Left hindlimb (tissue), 1 donor: ENCODE data around the gene CADM2.

Source experiments
- DNase-seq: peaks from one replicate; pipeline ENCODE4 v3.0.0-alpha.2; 2018

CADM2 gene

DNA sequence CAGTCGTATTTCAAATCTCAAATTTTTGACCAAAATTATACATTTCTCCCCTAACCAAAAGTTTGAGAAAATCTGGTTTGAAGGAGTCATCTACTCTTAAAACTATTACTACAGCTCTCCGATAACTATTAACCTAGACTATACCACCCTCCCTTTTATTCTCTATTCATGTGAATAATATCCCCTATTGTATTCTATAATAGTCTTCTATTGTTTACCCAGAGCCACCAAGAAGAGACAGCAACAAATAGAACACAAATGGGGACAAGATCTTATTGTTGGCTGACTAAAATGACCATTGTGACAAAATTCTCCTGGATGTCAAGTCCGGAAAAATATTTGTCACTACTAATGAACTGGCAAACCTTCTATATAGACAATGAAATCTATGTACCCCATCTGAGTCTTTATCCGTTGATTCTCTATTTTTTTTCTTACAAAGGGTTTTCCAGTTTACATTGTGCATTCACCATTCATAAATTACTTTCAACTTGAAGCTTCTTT, 618.0 kb downstream of the CADM2 start:
- no peak for DNase-seq

DNA sequence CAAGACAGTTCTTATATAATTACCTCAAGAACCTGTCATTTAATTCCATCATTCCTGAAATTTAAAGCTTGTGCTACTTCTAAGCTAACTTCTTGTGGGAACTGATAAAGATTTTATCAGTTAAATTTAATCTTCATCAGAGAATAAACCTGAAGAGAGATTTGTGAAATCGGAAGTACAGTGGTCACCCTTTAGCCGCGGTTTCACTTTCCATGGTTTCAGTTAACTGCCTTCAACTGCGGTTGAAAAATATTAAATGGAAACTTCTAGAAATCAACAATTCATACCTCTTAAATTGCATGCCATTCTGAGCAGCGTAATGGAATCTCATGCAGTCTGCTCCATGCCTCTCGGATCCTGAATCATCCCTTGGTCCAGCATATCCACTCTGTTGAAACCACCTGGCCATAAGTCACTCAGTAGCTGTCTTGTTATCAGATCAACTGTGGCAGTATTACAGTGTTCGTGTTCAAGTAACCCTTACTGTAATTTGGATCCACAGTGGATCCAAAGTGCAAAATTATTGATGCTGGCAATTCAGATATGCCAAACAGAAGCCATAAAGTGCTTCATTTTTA, 626.1 kb downstream of the CADM2 start:
- no peak for DNase-seq

DNA sequence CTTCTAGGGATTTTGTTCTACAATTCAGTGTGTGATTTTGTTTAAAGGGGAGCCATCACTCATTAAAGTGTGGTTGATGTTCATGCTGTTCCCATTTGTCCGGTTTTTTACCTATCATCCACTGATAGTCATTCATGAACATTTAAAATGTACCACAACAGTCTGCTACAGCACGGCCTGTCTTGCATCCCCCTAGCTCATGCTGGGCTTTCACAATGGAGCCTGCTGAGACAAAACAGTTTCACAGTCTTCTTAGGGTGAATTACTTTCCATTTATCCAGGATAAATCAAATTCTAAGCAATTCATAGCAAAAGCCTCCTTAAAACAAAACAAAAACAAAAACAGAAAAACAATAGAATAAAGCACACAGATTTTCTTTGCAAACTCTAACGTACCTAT, 627.2 kb downstream of the CADM2 start:
- DNase-seq: no peak

DNA sequence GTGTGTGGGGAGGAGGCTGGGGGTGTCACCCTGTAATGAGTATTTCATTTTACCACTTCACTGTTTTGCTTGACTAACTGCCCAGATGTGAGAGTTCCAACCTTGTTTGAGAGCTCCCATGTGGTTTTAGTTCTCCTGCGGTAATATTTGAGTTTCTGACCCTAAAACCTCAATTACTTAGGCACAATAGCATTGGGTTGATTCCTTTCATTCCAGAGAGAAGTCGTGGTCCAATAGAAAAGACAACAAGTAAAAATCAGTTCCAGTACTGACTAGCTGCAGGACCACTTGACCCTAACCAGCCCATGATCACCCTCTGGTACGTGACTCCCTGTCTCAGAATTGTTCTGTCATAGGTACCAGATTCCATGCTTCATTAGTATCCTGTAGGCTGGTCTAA, 630.4 kb downstream of the CADM2 start:
- no peak for DNase-seq

DNA sequence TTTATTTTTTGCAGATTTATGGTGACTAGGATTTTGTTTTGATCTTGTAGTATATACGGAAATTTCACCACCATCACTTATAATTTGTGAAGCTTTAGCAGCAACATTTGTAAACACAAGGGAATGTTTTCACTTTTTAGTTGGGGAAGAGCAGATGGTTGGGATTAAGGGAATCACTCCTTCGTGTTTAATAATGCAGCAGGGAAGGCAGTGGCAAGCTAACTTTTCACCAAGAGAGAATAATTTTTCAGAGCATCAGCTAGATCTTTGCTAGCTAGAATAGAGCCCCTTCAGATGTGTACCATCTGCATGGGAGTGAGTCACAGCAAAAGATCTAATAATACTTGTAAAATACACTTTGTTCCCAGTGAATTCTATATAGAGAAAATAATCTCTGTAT, 632.7 kb downstream of the CADM2 start:
- DNase-seq: no peak

DNA sequence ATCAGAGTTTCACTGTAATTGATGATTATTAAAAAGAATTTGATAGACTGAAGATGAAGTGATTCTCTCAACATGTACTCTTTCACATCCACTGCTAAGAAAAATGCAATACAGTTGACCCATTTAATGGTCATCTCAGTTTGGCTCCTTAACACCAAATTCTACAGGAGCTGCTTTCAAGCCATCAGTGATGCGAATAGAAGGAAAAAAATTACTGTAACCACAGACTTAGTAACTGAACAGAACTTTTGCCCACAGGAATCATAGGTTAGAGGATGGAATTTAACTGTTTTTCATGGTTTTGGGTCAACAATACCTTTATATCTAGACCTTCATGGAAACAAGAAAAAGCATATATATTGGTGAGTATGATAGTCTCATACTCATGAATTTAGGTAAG, 633.5 kb downstream of the CADM2 start:
- no peak for DNase-seq

DNA sequence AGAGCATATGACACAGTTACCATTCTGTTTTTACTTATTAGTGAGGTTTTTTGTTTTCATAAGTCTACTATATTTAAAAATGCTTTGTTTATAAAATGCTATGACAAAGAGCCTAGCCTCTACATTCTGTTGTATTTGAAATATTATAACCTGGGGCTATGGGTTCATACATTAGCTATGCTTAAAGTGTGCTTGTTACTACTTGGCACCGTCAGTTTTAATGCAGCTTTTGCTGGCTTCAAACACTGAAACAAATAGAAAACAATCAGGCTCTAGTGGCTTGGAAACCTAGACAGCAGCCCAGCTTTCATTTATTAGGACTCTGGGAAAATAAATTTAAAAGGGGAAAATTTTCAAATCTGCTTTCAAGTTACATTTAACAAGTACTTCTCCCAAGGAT, 635.9 kb downstream of the CADM2 start:
- DNase-seq: no peak

DNA sequence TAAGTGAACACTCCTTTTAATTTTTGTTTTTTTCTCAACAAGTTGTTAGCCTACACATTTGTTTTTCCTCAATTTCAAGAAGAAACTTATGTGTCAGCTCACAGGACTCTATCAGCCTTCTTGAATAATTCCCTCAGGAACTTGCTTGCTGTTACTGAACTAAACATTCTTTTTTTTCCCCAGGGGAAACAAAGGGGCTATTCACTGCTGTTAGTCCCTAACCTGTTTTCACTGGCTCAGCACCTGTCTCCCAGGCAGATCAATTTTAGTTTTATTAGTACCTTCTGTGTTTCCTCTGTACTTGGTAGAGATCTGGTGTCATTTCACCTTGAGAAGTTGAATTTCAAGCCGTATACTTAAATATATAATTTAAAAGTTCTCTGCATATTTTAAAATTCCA, 644.6 kb downstream of the CADM2 start:
- no peak for DNase-seq

DNA sequence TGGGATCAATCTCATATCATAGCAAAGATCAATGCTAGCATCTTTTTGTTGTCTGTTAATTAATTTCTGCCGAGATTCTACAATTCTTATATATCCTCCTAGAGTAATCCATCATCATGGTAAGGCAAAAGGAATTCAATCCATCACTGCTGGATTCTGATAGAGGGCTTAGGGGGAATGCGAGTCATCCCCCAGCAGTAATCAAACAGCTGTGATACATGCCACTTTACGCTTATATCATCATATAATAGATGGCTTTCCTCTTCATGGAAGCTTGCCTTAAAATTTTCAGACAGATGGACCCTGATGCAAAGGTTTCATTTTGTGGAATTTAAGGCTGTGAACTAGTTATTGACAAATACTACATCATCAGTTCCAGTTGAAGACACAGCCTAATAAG, 645.9 kb downstream of the CADM2 start:
- DNase-seq: no peak

DNA sequence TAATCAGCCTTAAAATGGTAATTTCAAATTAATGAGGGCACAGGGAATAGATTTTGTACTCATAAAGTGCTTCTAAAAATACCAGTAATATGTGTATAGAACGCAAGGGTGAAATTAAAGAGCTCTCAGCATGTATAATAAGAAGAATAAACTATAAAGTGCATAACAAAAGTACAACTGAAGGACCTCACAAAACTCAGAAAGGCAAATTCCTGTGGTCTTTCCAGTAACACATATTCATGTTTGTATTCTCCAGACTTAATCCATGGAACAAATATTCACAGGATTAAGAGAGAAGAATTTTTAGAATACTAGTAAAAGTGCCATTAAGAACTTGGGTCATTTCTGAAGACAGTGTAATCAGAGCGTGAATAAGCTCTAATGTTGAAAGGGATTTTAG, 646.3 kb downstream of the CADM2 start:
- no peak for DNase-seq

DNA sequence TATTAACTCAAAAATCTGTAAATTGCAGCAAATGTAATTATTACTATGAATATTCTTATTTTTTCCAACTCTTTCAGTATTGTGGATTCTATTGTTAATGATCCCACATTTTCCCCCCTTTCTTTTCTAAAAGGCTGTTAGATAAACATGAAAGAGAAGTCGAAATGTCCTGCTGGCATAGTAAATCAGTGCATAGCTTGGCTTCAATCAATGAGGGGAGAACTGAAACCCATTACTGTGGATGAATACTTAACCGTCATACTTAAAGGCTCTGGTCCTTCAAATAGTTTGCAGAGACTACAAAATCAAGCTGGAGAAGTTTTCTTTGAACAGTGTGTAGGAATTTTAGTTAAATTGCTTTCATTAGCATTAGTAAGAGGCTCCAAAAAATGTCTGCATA, 667.9 kb downstream of the CADM2 start:
- DNase-seq: no peak

DNA sequence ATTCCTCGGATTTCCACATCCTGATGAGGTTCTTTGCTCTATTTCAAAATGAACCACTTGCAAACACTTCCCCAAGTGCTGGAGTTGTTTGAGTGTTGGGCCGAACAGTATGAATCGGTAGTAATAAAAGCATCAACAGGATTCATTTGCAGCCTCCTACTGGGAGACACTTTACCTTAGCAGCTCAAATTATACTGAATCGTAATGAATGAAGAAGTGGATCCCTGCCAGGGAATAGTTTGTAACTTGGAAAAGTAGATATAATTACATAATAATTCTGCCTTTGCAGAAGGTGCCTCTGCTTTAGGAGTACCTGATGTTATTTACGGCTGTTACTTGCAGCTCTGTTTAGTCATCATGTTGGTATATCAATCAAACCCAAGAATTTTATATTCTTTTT, 669.1 kb downstream of the CADM2 start:
- no peak for DNase-seq

DNA sequence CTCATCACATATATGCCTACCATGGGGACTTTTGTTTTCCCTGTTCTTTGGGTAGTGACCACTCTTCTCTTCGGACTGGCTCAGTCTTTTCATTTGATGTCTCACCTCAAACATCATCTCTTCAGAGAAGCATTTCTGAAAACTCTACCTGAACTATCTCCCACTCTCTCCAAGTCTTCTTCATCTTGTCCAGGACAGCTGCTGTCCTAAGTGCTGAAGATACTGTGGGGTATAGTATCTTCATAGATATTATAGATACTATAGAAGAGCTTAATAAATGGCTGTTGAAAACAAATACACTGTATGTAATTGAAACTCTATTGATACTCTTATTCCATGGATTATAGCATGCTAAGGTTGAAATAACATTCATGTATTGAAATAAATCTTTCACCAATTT, 672.3 kb downstream of the CADM2 start:
- DNase-seq: no peak

DNA sequence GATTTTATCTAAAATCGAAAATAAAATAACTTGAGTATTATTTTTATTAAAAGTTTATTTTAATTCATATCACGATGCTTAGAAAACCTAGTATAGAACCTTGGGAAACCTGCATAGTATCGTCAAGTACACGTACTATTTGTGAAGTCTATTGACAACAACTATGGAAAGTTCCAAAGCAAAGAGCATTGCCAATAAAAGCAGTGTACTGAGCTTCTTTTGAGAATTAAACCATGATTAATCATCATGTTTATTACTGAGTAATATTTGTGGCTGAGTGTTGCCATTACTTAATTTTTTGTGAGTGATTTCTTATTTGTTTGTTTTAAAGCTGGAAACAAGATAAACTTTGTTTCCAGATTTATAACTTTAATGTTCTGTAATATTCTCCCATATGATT, 674.1 kb downstream of the CADM2 start:
- DNase-seq: no peak

DNA sequence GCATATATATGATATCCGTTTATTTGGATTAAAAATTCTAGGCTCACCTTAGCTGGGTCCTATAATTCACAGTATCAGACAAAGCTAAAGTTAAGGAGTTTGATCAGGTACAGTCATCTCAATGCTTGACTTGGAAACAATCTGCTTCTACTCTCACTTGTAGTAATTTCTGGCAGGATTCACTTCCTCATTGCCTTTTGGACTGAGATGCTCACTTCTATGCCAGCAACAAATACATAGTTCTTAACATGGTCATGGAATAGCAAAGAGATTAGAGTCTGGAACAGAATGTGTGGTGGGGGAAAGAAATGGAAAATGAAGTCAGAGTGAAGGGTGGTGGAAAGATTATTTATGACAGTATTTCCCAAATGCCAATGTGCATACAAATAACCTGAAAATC, 693.6 kb downstream of the CADM2 start:
- DNase-seq: no peak

DNA sequence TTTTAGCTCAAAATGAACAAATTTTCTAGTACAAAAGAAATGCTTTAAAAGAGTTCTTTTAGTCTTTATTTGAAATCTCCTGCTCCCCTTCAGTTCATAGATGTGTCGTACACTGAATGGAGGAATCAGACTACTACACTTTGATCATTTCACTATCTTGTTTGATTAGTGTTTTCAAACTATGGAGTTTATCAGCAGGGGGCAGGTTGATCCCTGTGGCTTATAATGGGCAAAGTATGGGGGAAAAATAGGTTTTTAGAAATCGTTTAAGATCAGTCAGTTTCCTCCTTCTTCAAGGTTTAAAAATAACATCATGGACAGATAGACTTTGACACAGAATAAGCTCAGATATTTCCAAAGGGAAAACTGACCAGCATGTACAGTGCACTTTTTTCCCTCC, 701.7 kb downstream of the CADM2 start:
- DNase-seq: no peak

DNA sequence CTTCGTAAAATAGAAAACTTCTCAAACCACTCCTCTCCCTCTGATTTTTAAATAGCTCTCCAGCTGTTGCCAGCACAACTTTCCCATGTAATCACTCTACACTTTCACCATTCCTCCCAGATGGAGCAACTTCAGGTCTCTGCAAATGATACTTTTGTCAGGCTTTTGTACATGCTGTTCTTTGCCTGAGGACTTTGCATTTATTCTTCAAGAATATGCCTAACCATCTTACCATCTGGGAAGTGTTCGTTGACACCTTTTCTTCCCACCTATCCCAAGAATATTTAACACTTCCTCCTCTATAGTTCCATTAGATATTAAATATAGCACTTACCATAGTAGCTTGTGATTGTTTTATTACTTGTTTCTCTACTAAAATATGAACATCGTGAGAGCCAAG, 703.7 kb downstream of the CADM2 start:
- no peak for DNase-seq

DNA sequence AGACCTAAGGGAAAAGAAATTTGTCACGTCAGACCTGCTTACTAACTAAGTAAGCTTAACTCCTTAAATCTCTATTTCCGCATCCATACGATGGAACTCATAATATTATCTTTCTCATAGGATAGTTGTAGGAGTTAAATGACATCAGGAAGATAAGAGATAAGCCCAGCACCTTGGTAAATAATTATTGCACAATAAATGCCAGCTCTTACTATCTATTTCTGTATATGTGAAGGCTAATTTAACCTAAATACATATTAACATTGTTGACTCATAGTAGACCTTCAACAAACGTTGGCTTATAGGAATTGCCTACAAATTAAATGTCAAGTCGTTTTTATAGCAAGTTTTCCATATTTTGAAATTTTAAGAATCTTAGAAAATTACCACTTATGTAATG, 709.0 kb downstream of the CADM2 start:
- DNase-seq: no peak

DNA sequence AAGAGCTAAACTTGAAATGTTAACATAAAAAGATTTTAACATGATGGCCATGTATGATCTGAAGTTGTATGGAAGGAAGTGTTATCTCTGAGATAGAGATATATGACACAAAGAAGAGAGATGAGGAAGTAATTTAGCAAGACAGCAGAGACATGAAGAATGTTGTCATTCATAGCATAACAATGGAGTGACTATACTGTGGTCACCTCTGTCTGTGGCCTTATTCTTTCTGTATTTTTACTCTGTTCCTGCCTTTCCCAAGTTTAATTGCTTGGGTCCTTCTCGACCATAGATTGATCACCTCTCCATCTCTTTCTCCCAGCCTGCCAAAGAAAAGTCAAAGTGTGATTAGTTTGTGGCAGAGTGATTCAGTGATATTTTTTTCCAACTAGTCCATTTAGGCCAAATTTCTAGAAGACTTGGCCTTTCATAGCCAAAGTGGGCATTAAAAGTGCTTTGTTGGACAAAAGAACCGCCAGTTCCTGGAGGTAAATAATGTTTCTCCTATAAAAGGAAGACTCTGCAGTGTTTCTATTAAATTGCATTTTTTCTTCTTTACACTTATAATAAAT, 711.9 kb downstream of the CADM2 start:
- no peak for DNase-seq

DNA sequence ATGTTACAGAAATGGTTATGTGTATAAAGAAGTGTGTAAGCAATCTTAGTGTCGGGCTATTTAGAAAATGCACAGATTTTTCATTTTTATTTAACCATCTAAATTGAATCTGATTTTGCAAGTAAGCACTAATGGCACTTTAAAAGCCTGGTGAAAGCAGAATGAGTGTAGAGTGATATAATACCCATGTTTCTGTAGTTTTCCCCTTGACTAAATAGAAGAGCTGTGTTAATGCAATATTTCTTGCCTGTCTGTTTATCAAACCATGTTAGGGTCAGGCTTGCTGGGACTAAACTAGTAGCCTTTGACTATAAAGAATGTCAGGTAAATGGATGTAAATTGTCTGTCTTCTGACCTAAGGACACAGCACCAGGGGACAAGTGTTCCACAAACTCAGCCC, 714.0 kb downstream of the CADM2 start:
- no peak for DNase-seq

DNA sequence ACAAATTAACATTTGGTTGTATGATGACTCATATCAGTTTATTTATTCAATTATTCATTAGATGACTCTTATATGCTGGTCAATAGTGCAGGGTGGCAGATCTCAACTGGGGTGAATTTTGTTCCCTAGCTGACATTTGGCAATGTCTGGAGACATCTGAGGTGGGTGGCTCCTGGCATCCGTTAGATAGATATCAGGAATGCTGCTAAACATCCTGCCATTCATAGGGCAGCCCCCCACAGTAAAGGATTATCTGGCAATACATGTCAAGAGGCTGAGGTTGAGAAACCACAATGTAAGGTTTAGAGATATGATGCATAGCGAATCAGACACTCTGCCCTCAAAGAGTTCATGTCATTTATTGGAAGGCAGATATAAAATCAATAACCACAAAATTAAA, 719.9 kb downstream of the CADM2 start:
- DNase-seq: no peak

DNA sequence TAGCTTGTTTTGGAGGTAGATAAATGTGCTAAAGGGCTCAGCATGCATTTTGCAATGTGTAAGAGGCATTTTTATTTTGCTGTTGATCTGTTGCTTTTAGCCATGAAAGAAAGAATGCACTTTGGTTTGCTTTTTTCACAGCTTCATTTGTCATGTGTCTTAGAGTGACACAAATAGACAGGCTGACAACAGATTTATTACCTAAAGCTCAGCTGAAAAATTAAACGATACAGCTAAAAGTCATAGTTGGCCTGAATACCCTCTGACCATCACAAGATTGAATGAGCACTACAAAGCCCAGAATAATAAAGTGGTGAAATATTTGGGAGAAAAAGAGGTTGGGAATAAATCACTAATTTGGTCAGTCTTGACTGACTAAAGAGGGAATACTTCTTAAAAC, 723.1 kb downstream of the CADM2 start:
- DNase-seq: no peak

DNA sequence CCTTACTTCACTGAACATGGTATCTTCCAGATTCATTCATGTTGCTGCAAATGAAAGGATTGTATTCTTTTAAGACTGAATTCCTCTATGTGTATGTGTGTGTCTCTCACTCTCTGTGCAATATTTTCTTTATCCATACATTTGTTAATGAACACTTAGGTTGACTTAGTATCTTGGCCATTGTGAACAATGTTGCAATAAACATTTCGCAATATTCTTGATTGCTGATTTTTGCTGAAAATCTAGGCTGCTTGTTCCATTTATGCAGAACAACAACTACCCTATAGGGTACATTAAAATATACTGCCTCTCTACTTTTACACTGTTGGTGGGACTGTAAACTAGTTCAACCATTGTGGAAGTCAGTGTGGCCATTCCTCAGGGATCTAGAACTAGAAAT, 732.4 kb downstream of the CADM2 start:
- no peak for DNase-seq

DNA sequence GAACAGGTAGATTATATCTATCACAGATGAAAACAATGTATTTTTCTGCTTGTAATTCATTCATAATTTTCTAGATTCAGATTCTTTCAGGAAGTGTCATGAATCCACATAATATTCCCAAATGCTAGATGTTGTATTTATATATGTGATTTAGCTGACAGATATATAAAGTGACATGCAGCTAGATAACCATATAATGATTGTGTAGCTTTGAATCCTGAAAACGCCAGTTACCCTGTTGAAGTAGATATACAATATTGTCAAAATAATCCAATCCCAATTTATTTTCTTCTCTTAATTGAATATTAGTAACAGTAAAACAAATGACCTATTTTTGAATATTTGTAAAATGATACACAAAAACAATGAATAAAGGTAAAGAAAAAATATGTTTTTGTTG, 738.4 kb downstream of the CADM2 start:
- DNase-seq: no peak

DNA sequence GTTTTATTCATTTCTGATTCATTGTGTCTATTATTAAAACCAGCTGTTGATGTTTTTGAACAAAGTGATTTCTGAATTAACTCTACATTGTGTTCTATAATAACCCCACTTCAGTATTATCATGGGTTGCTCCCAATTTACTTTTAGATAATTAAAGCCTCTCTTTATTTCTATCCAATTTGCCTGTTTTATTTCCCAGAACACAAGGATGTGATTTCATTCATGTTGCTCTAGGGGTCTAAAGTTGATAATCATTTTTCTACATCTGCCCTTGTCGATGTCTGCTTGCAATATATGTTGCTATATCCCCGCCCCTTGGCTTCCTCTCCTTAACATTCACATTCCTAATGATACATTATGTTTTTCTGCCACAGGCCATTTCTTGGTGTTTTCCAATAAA, 747.3 kb downstream of the CADM2 start:
- no peak for DNase-seq
